ENCODE results near the gene CCDC177. TPM values are rescaled to one million over a fixed set of nuclear protein-coding genes. Genes with fewer than 3 reads are reported as not detected.

The CCDC177 gene
- total and polyA plus RNA-seq, 9 of the 15 experiments (the other 6 are each of a cell fraction or from before 2014, with no cell fraction given) = not detected

DNA sequence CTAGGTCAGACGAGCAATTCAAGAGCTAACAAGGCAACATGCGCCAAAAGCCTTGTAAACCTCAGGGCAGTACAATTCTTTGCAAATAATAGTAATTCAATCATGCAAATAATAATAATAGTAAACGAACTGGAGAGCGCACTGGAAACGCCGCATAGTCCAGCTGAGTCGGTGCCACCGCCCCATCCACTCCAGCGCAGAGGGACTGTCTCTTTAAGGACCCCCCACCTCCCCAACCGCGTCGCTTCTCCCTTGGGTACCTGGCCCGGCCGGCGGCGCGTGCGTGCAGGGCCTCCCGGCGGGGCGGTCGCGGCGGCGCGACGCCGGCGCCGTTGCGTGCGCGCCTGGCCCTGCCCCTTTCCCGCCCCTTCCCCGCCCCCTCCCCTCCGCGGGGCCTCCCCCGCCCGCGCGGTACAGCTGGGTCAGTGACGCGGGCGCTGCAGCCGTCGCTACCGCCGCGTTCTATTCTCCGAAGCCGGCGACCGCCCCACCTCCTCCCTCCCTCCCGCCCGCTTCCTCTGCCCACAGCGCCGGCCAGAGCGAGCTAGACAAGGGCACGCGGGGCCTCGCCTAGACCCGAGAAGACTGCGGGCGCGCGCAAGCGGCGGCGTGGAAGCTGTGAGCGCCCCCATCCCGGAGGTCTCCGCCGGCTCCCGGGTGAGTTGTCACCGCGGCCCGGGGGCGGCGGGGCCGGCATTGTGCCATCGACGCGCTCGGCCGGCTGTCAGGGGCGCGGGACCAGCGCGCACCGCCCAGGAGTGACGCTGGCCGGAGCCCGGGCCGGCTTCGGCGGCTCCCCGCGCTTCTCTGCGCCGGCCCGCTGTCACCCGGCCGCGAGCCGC lies 36.7 kb upstream of the CCDC177 start, which contains the start of gene SUSD6:
Gene SUSD6, plus strand, starts transcription at position 425 of the 842 bp plus-strand sequence. CDS start 46,997 bp downstream, outside the sequence.
- Histone ChIP-seq H3K27ac (ENCODE audit: extremely low read depth, low read depth, low read length) (peak within 1 kb of the TSS; percentile 77), H3K27me3 (ENCODE audit: control insufficient read depth in 2 of 2, insufficient read depth in 2 of 2, low read length in 2 of 2) (no peaks in the 10 kb centered on the region), H3K4me3 (peak within 1 kb of the TSS; percentile 74), H3K36me3 (ENCODE audit: control insufficient read depth, insufficient read depth, low read length) (peaks cover 23% of the 10 kb centered on the region; the same call in 2 of the 3 replicates), H3K9me1 (ENCODE audit: control insufficient read depth, insufficient read depth, low read length) (no peaks in the 10 kb centered on the region), H3K9ac (ENCODE audit: insufficient read depth in 1 of 2, low read depth in 2 of 2, low read length in 2 of 2) (peak within 1 kb of the TSS; percentile 67 to 96), H3K9me3 (replicated peaks; ENCODE audit: control insufficient read depth, insufficient read depth, low read depth, low read length) (no peaks in the 10 kb centered on the region), H3K4me1 (replicated peaks in 1 of 2; ENCODE audit: control insufficient read depth in 2 of 2, insufficient read depth in 2 of 2, low read length in 2 of 2) (peaks cover 23 to 36% of the 10 kb centered on the region in 2 experiments), H3K4me2 (ENCODE audit: insufficient read depth, low read length) (peak within 1 kb of the TSS; percentile 90), H4K20me1 (replicated peaks; ENCODE audit: control insufficient read depth, insufficient read depth, low read length) (0 out of 2 replicates have a peak, but pooled peaks cover 2% of the 10 kb centered on the region), H3K79me2 (ENCODE audit: control insufficient read depth, insufficient read depth, low read length) (peaks cover 51% of the 10 kb centered on the region), H2AFZ (ENCODE audit: low read depth, low read length) (peak within 1 kb of the TSS; percentile 94)
- POLR2A ChIA-PET = interaction anchor here (0.7 to 1.2 kb wide), 3 partner anchors 27 to 156 kb away, joined by 4 read pairs; partner anchors contain the start of gene SRSF5
- no TSS peak for BruUV-seq (replicated peaks)
- under 1% methylated on average over 22 of the region's 105 CpGs for WGBS (ENCODE audit: insufficient coverage, low coverage, missing lambda C conversion rate)
- ATAC-seq (peak; percentile 87), DNase-seq (ENCODE audit: extremely low read depth in 1 of 4, low spot score in 3 of 4) (peak; percentile 89 to 93 (median 91)), FAIRE-seq (peak; percentile 71)
- intact Hi-C loops (cut with micrococcal nuclease) (loop anchor here (5.0 kb wide), 1 partner anchor 86 kb away; no protein-coding TSS in a partner anchor), in situ Hi-C loops (cut with MboI) (no loop called here)
- CTCF ChIA-PET (ENCODE audit: low intra/inter-chr PET ratio) = no interaction called here
- TF ChIP-seq MEF2D (tag; conservative IDR thresholded peaks at IDR 0.05; ENCODE audit: low read depth) (no peak), HNRNPUL1 (IDR thresholded peaks at IDR 0.05; ENCODE audit: low read length) (no peak), MAZ (CRISPR knock-in tag; conservative IDR thresholded peaks at IDR 0.05 in 1 of 2, IDR thresholded peaks at IDR 0.05 in 1 of 2) (peak in 1 of 2 experiments; percentile 75; a peak in 1 of 4 replicates), GABPA (tag; conservative IDR thresholded peaks at IDR 0.05; ENCODE audit: low read depth) (no peak; the same call in 1 of the 2 replicates), ZNF282 (CRISPR knock-in tag; IDR thresholded peaks at IDR 0.05) (no peak), ZNF583 (CRISPR knock-in tag; IDR thresholded peaks at IDR 0.05) (no peak), TAF7 (tag; IDR thresholded peaks at IDR 0.05) (no peak), SETDB1 (IDR thresholded peaks at IDR 0.05; ENCODE audit: low read length) (no peak), NFE2 (IDR thresholded peaks at IDR 0.05; ENCODE audit: low read depth) (no peak), PCBP1 (IDR thresholded peaks at IDR 0.05; ENCODE audit: low read depth, low read length, poor library complexity, severe bottlenecking) (no peak), EP400 (IDR thresholded peaks at IDR 0.05) (no peak), MTA1 (IDR thresholded peaks at IDR 0.05; ENCODE audit: borderline replicate concordance) (no peak)
- TF ChIP-seq, protein P1, sequence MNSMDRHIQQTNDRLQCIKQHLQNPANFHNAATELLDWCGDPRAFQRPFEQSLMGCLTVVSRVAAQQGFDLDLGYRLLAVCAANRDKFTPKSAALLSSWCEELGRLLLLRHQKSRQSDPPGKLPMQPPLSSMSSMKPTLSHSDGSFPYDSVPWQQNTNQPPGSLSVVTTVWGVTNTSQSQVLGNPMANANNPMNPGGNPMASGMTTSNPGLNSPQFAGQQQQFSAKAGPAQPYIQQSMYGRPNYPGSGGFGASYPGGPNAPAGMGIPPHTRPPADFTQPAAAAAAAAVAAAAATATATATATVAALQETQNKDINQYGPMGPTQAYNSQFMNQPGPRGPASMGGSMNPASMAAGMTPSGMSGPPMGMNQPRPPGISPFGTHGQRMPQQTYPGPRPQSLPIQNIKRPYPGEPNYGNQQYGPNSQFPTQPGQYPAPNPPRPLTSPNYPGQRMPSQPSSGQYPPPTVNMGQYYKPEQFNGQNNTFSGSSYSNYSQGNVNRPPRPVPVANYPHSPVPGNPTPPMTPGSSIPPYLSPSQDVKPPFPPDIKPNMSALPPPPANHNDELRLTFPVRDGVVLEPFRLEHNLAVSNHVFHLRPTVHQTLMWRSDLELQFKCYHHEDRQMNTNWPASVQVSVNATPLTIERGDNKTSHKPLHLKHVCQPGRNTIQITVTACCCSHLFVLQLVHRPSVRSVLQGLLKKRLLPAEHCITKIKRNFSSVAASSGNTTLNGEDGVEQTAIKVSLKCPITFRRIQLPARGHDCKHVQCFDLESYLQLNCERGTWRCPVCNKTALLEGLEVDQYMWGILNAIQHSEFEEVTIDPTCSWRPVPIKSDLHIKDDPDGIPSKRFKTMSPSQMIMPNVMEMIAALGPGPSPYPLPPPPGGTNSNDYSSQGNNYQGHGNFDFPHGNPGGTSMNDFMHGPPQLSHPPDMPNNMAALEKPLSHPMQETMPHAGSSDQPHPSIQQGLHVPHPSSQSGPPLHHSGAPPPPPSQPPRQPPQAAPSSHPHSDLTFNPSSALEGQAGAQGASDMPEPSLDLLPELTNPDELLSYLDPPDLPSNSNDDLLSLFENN (IDR thresholded peaks at IDR 0.05; ENCODE audit: low read depth in 2 of 2, low read length in 2 of 2) = no peak
